Tibial nerve (tissue), 3 donors: ENCODE measurements around the gene SLX9.

Experiments used
- POLR2A ChIP-seq, 2 donors: fragments of 450-650 bp; IDR thresholded peaks; one replicate each; pipeline ENCODE4 v1.6.1; 2017; ENCODE audit warnings: antibody characterized with exemption in 2 of 2, mild to moderate bottlenecking in 2 of 2, moderate library complexity in 2 of 2
- TF ChIP-seq, protein P1 (sequence below), 5 experiments: fragments of 200-600 bp in 3 of 5; fragments of 450-650 bp in 2 of 5; sonication (generic) in 3 of 5; IDR thresholded peaks; one replicate each; pipeline ENCODE4 v1.5.1; 2016 to 2019; ENCODE audit warnings: antibody characterized with exemption in 5 of 5, mild to moderate bottlenecking in 3 of 5, moderate library complexity in 2 of 5

DNA sequence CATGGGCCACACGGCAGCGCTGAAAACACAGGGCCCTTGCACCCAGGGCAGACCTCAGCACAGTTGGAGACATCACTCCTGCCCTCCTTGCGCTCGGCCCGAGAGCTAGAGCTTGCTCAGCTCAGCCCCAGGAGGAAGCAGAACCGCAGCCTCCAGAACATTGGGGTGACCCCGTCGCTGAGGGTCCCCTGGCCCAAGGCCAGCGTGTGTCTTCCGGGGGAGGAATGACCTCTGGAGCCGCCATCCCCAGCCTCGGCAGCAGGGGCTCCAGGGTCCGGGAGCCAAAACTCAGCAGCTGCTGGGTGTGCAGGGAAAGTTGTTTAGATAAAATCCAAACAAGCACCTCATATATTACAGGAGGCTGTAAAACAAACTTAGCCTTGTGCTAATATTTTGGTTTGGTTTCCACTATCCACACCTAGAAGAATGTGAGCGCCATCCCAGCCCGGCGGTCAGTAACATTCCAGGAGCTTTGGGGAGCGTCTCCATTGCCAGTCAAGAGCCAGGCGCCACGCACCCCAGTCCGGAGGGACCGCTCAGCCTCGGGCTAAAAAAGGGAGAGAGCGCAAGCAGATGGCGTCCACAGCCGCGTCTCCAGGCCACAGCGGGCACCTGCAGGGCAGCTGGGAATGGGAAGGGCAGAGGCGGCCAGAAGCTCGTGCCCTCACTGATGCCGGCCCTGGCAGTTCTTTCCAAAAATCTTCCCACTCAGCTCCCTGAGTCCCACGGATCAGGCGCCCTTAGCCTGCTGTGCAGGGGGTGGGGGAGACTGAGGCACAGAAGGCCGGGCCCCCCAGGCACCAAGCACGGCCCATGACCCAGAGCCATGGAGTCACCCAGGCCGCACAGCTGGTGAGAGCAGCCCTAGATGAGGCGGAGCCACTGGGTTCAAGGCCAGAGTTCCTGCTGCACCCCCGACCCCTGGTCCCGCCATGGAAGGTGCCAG, 52.0 kb downstream of the SLX9 start:
- TF ChIP-seq POLR2A (IDR thresholded peaks at IDR 0.05): no peak
- TF ChIP-seq, protein P1, sequence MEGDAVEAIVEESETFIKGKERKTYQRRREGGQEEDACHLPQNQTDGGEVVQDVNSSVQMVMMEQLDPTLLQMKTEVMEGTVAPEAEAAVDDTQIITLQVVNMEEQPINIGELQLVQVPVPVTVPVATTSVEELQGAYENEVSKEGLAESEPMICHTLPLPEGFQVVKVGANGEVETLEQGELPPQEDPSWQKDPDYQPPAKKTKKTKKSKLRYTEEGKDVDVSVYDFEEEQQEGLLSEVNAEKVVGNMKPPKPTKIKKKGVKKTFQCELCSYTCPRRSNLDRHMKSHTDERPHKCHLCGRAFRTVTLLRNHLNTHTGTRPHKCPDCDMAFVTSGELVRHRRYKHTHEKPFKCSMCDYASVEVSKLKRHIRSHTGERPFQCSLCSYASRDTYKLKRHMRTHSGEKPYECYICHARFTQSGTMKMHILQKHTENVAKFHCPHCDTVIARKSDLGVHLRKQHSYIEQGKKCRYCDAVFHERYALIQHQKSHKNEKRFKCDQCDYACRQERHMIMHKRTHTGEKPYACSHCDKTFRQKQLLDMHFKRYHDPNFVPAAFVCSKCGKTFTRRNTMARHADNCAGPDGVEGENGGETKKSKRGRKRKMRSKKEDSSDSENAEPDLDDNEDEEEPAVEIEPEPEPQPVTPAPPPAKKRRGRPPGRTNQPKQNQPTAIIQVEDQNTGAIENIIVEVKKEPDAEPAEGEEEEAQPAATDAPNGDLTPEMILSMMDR (IDR thresholded peaks at IDR 0.05): no peak
